GM12874 (cell line): ENCODE results near the gene ZNF616.

ENCODE experiments used
- CTCF ChIP-seq: IDR thresholded peaks from 2 replicates; pipeline ENCODE4 v1.5.1; 2011; ENCODE audit warnings: low read depth, mild to moderate bottlenecking, control low read depth, low read length, moderate library complexity; ENCODE audit not compliant: insufficient read depth

Gene ZNF616

DNA sequence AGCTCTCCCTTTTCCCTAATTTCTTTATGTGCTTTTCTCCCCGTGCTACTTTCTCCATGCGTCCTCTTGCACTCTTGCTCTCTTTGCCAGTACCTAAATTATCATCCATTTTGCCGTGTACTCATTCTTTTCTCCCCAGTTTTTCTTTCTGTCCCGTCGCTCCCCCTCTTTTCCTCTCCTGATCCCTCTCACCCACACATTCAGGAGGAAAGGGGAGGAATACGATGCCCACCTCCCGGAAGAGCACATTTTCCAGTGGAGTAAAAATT is 821 bp downstream of the ZNF616 start:
- no peak for TF ChIP-seq CTCF

DNA sequence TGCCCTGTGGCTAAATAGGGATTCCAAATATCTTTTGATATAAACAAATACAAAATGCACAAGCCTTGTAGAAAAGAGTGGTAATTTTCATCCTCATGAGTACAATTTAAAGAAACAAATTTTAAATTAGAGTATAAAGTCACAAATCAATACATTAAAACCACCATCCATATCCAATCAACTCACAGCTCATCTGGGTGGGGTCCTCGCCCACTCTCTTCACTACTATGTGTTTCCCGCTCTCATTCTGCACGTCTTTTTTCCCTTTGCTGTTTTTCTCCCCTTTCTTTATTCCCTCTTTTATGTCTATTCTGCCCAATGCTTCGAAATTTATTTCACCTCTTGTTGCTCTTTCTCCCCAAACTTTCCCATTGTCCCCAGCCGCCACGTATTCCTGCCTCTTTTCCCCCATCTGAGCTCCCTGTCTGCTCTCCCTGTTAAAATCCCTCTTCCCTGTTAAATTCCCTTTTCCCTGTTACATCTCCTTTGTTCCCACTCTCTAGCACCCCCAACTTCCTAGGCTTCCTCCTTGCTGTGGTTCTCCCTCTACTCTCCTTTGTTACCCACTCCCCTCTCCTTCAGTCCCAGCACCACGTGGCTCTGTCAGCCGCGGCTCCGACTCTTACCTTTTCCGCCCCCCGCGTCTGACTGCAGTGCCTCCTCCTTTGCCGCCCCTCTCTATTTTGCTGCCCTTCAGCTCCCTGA is 1.3 kb downstream of the ZNF616 start:
- TF ChIP-seq CTCF: no peak

DNA sequence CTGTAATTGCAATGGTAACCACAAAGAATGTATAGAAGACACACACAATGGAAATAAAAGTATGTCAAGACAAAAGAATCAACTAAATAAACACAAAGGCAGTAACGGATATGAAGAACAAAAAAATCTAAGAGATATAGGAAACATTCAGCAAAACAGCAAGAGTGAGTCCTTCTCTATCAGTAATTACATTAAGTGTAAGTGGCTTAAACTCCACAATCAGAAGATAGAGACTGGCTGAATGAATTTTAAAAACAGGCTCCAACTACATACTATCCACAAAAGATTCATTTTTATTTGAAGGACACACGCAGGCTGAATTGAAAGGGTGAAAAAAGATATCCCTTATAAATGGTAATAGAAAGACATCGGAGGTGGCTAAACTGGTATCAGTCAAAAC is 19.5 kb downstream of the ZNF616 start:
- no peak for TF ChIP-seq CTCF

- no peak for TF ChIP-seq CTCF
Measured at GRCh38 chr19:52115526-52116053, 24.1 kb downstream of the ZNF616 start.

GRCh38 chr19:52114691-52115090 is 25.0 kb downstream of the ZNF616 start:
- no peak for TF ChIP-seq CTCF

DNA sequence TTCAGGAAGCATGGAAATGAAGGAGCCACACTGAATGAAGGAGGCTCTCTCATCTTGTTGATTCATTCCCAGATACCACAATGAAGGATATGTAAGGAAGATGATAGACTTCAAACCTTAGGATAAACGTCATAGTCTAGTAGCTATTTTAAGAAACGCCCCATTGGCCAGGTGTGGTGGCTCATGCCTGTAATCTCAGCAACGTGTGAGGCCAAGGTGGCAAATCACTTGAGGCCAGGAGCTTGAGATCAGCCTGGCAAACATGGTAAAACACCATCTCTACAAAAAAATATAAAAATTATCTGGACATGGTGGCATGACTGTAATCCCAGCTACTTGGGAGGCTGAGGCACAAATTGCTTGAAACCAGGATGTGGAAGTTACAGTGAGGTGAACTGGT is 27.1 kb downstream of the ZNF616 start:
- no peak for TF ChIP-seq CTCF

GRCh38 chr19:52110780-52111179 is 29.0 kb downstream of the ZNF616 start:
- TF ChIP-seq CTCF: no peak
